ENCODE measurements around the gene MOXD1. TPM values are rescaled to one million over a fixed set of nuclear protein-coding genes. Genes with fewer than 3 reads are reported as not detected.

The MOXD1 gene
- total RNA-seq, 1 donor from 2014 or later: 0.75 TPM

GRCh38 chr6:132247381-132248159, 153.7 kb downstream of the MOXD1 start:
- no peaks in the 10 kb centered on the region for H3K4me1 ChIP-seq

GRCh38 chr6:132246632-132247270, 154.5 kb downstream of the MOXD1 start:
- H3K36me3 ChIP-seq: no peaks in the 10 kb centered on the region
- no peaks in the 10 kb centered on the region for H3K9me3 ChIP-seq
- no peak for DNase-seq (ENCODE audit: low spot score in 2 of 2)
- intact Hi-C loops (cut with DNase I): no loop called here
- no peaks in the 10 kb centered on the region for H3K4me1 ChIP-seq
- H3K27ac ChIP-seq: no peak overlapping the region
- no peak overlapping the region for H3K4me3 ChIP-seq
- no peaks in the 10 kb centered on the region for H3K27me3 ChIP-seq
- TF ChIP-seq CTCF (IDR thresholded peaks at IDR 0.05): no peak

More at GRCh38 chr6:132247381-132248159, 153.7 kb downstream of the MOXD1 start:
- Histone ChIP-seq H3K27me3 (no peaks in the 10 kb centered on the region), H3K4me3 (no peak overlapping the region), H3K36me3 (no peaks in the 10 kb centered on the region), H3K9me3 (no peaks in the 10 kb centered on the region), H3K27ac (no peak overlapping the region)
- intact Hi-C loops (cut with DNase I): no loop called here
- no peak for DNase-seq (ENCODE audit: low spot score in 2 of 2)
- no peak for TF ChIP-seq CTCF (IDR thresholded peaks at IDR 0.05)

GRCh38 chr6:132246120-132246617, 155.1 kb downstream of the MOXD1 start:
- intact Hi-C loops (cut with DNase I): no loop called here
- Histone ChIP-seq H3K4me3 (no peak overlapping the region), H3K36me3 (no peaks in the 10 kb centered on the region), H3K9me3 (no peaks in the 10 kb centered on the region), H3K27ac (no peak overlapping the region), H3K4me1 (no peaks in the 10 kb centered on the region), H3K27me3 (no peaks in the 10 kb centered on the region)
- DNase-seq (ENCODE audit: low spot score in 2 of 2): no peak
- TF ChIP-seq CTCF (IDR thresholded peaks at IDR 0.05): no peak

Other genes with a start within 250 kb of the MOXD1 start
- gene STX7, start 111.6 kb upstream of the MOXD1 start, total RNA-seq: 18.3 TPM
- gene TAAR9, start 136.8 kb upstream of the MOXD1 start, total RNA-seq: not detected
- not detected for gene TAAR8, start 151.2 kb upstream of the MOXD1 start, total RNA-seq
- not detected for gene TAAR6, start 168.8 kb upstream of the MOXD1 start, total RNA-seq
- not detected for gene TAAR5, start 188.3 kb upstream of the MOXD1 start, total RNA-seq
- gene TAAR2, start 222.8 kb upstream of the MOXD1 start, total RNA-seq: not detected